Measurements from ENCODE around the gene CELA3A.
"Not testable (repeated sequence)": the region's sequence is repeated elsewhere in the genome, so short reads cannot be mapped to it uniquely, and the experiment has no call there.

GRCh38 chr1:22003959-22004358 lies 2.5 kb downstream of the CELA3A start:
- not testable (repeated sequence) for TF ChIP-seq CTBP1 (IDR thresholded peaks at IDR 0.05; ENCODE audit: borderline replicate concordance); TARDBP (IDR thresholded peaks at IDR 0.05); NFRKB (IDR thresholded peaks at IDR 0.05); BHLHE40 (IDR thresholded peaks at IDR 0.05; ENCODE audit: borderline replicate concordance); SUZ12 (IDR thresholded peaks at IDR 0.05); HDGF (IDR thresholded peaks at IDR 0.05; ENCODE audit: borderline replicate concordance); FOXA1 (IDR thresholded peaks at IDR 0.05); SP1 (IDR thresholded peaks at IDR 0.05); LEF1 (IDR thresholded peaks at IDR 0.05; ENCODE audit: borderline replicate concordance)
